Measurements from ENCODE around the gene BRICD5.
"Not testable (repeated sequence)": the region's sequence is repeated elsewhere in the genome, so short reads cannot be mapped to it uniquely, and the experiment has no call there.

The BRICD5 gene

GRCh38 chr16:2243031-2243528, 32.4 kb upstream of the BRICD5 start:
- Mint-ChIP-seq H3K36me3 (ENCODE audit: low read depth) (peaks cover 69% of the 10 kb centered on the region), H3K4me3 (no peak overlapping the region), H3K27me3 (no peaks in the 10 kb centered on the region), H3K4me1 (ENCODE audit: low read depth) (no peaks in the 10 kb centered on the region), H3K27ac (no peak overlapping the region), H3K9me3 (no peaks in the 10 kb centered on the region)
- DNase-seq, result no peak

GRCh38 chr16:2242598-2242997, 31.9 kb upstream of the BRICD5 start:
- no peak for DNase-seq
- Mint-ChIP-seq H3K27me3 (no peaks in the 10 kb centered on the region), H3K9me3 (no peaks in the 10 kb centered on the region), H3K4me3 (no peak overlapping the region), H3K4me1 (ENCODE audit: low read depth) (no peaks in the 10 kb centered on the region), H3K36me3 (ENCODE audit: low read depth) (peaks cover 65% of the 10 kb centered on the region), H3K27ac (peak overlapping the region; percentile 17)

- H3K4me1 Mint-ChIP-seq (ENCODE audit: low read depth); DNase-seq; H3K9me3 Mint-ChIP-seq; H3K27me3 Mint-ChIP-seq; H3K4me3 Mint-ChIP-seq; H3K27ac Mint-ChIP-seq: not testable (repeated sequence)
- peaks cover 55% of the 10 kb centered on the region for H3K36me3 Mint-ChIP-seq (ENCODE audit: low read depth)
Measured at GRCh38 chr16:2240331-2240730, 29.7 kb upstream of the BRICD5 start.

- H3K36me3 Mint-ChIP-seq (ENCODE audit: low read depth), result peaks cover 55% of the 10 kb centered on the region
- DNase-seq, result no peak
Measured at GRCh38 chr16:2238838-2239675, 28.4 kb upstream of the BRICD5 start.

GRCh38 chr16:2238150-2238837, 27.6 kb upstream of the BRICD5 start:
- H3K4me1 Mint-ChIP-seq (ENCODE audit: low read depth), result peaks cover 3% of the 10 kb centered on the region
- H3K36me3 Mint-ChIP-seq (ENCODE audit: low read depth), result peaks cover 52% of the 10 kb centered on the region
- no peaks in the 10 kb centered on the region for H3K9me3 Mint-ChIP-seq
- DNase-seq, result no peak
- peaks cover 3% of the 10 kb centered on the region for H3K27me3 Mint-ChIP-seq
- H3K27ac Mint-ChIP-seq, result no peak overlapping the region
- H3K4me3 Mint-ChIP-seq, result no peak overlapping the region

More at GRCh38 chr16:2238838-2239675, 28.4 kb upstream of the BRICD5 start:
- H3K4me1 Mint-ChIP-seq (ENCODE audit: low read depth), result peaks cover 3% of the 10 kb centered on the region
- H3K27ac Mint-ChIP-seq, result peak overlapping the region; percentile 67
- H3K4me3 Mint-ChIP-seq, result no peak overlapping the region
- peaks cover 3% of the 10 kb centered on the region for H3K27me3 Mint-ChIP-seq
- H3K9me3 Mint-ChIP-seq, result no peaks in the 10 kb centered on the region

- Mint-ChIP-seq H3K4me1 (ENCODE audit: low read depth) (peaks cover 3% of the 10 kb centered on the region), H3K27ac (no peak overlapping the region), H3K4me3 (no peak overlapping the region), H3K9me3 (no peaks in the 10 kb centered on the region), H3K36me3 (ENCODE audit: low read depth) (peaks cover 50% of the 10 kb centered on the region), H3K27me3 (peaks cover 3% of the 10 kb centered on the region)
- no peak for DNase-seq
Measured at GRCh38 chr16:2237493-2238149, 27.0 kb upstream of the BRICD5 start.

- no peaks in the 10 kb centered on the region for H3K9me3 Mint-ChIP-seq
- no peak overlapping the region for H3K4me3 Mint-ChIP-seq
- H3K27me3 Mint-ChIP-seq, result peaks cover 3% of the 10 kb centered on the region
- peaks cover 3% of the 10 kb centered on the region for H3K4me1 Mint-ChIP-seq (ENCODE audit: low read depth)
- H3K27ac Mint-ChIP-seq, result no peak overlapping the region
- no peak for DNase-seq
- peaks cover 46% of the 10 kb centered on the region for H3K36me3 Mint-ChIP-seq (ENCODE audit: low read depth)
Measured at GRCh38 chr16:2237102-2237482, 26.4 kb upstream of the BRICD5 start.

GRCh38 chr16:2236337-2237101, 25.9 kb upstream of the BRICD5 start, which contains the start of gene DNASE1L2:
TSS of gene DNASE1L2 (plus strand) at chr16:2236444. CDS start at chr16:2236817, 373 bp downstream.
- DNase-seq, result peak; percentile 46
- H3K9me3 Mint-ChIP-seq, result no peaks in the 10 kb centered on the region
- peaks cover 49% of the 10 kb centered on the region for H3K36me3 Mint-ChIP-seq (ENCODE audit: low read depth)
- peaks cover 3% of the 10 kb centered on the region for H3K27me3 Mint-ChIP-seq
- H3K4me1 Mint-ChIP-seq (ENCODE audit: low read depth), result peaks cover 3% of the 10 kb centered on the region
- no peak within 1 kb of the TSS for H3K4me3 Mint-ChIP-seq
- peak within 1 kb of the TSS; percentile 55 for H3K27ac Mint-ChIP-seq

GRCh38 chr16:2235695-2236336, 25.2 kb upstream of the BRICD5 start:
- Mint-ChIP-seq H3K36me3 (ENCODE audit: low read depth) (peaks cover 53% of the 10 kb centered on the region), H3K4me1 (ENCODE audit: low read depth) (peaks cover 3% of the 10 kb centered on the region), H3K4me3 (no peak overlapping the region), H3K27ac (no peak overlapping the region), H3K9me3 (no peaks in the 10 kb centered on the region), H3K27me3 (peaks cover 3% of the 10 kb centered on the region)
- DNase-seq, result no peak

GRCh38 chr16:2235234-2235651, 24.6 kb upstream of the BRICD5 start:
- Mint-ChIP-seq H3K4me3 (no peak overlapping the region), H3K9me3 (no peaks in the 10 kb centered on the region), H3K36me3 (ENCODE audit: low read depth) (peaks cover 58% of the 10 kb centered on the region), H3K4me1 (ENCODE audit: low read depth) (peaks cover 3% of the 10 kb centered on the region), H3K27me3 (peaks cover 3% of the 10 kb centered on the region), H3K27ac (peak overlapping the region; percentile 55)
- DNase-seq, result no peak

GRCh38 chr16:2234813-2235170, 24.1 kb upstream of the BRICD5 start:
- H3K27me3 Mint-ChIP-seq, result peaks cover 3% of the 10 kb centered on the region
- peaks cover 3% of the 10 kb centered on the region for H3K4me1 Mint-ChIP-seq (ENCODE audit: low read depth)
- DNase-seq, result no peak
- H3K27ac Mint-ChIP-seq, result no peak overlapping the region
- H3K9me3 Mint-ChIP-seq, result no peaks in the 10 kb centered on the region
- peaks cover 61% of the 10 kb centered on the region for H3K36me3 Mint-ChIP-seq (ENCODE audit: low read depth)
- H3K4me3 Mint-ChIP-seq, result no peak overlapping the region

GRCh38 chr16:2233872-2234812, 23.5 kb upstream of the BRICD5 start:
- peaks cover 3% of the 10 kb centered on the region for H3K27me3 Mint-ChIP-seq
- peaks cover 3% of the 10 kb centered on the region for H3K4me1 Mint-ChIP-seq (ENCODE audit: low read depth)
- no peak for DNase-seq
- no peaks in the 10 kb centered on the region for H3K9me3 Mint-ChIP-seq
- peak overlapping the region; percentile 11 for H3K27ac Mint-ChIP-seq
- H3K4me3 Mint-ChIP-seq, result no peak overlapping the region
- peaks cover 61% of the 10 kb centered on the region for H3K36me3 Mint-ChIP-seq (ENCODE audit: low read depth)

Data from activated T-cell treated with anti-CD3 and anti-CD28 coated beads, Interleukin-2, amount 50 U/mL, for 24 hours (primary cell).